DND-41 (cell line): Measurements from ENCODE around the gene TNFRSF19.

ENCODE experiments used
- ATAC-seq: fragments of 200-7000 bp; cut with Tn5 transposase; 3 replicates; pipeline ENCODE4 v1.9.1; 2021; ENCODE audit warnings: low read depth; ENCODE audit not compliant: insufficient read depth
- DNase-seq: peaks from one replicate; pipeline ENCODE4 v3.0.0-alpha.2; 2020
- H2AFZ ChIP-seq: 2 replicates; pipeline ENCODE4 v1.6.0; 2012; ENCODE audit warnings: low read depth, low read length
- H3K27ac ChIP-seq: 2 replicates; pipeline ENCODE4 v1.5.1; 2012; ENCODE audit warnings: low read length, inconsistent platforms
- H3K27me3 ChIP-seq: fragments of 200-600 bp; sonication (generic); 2 replicates; pipeline ENCODE4 v1.6.0; 2012; ENCODE audit warnings: low read length, mild to moderate bottlenecking, inconsistent platforms; ENCODE audit not compliant: insufficient read depth, poor library complexity
- H3K36me3 ChIP-seq: 2 replicates; pipeline ENCODE4 v1.5.1; 2012; ENCODE audit warnings: low read length, inconsistent platforms; ENCODE audit not compliant: insufficient read depth
- H3K4me1 ChIP-seq: 2 replicates; pipeline ENCODE4 v1.5.1; 2012; ENCODE audit warnings: mild to moderate bottlenecking, low read length; ENCODE audit not compliant: insufficient read depth
- H3K4me2 ChIP-seq: 2 replicates; pipeline ENCODE4 v1.6.0; 2012; ENCODE audit warnings: mild to moderate bottlenecking, moderate library complexity, low read length, inconsistent platforms; ENCODE audit not compliant: insufficient read depth
- H3K4me3 ChIP-seq, 2 experiments: fragments of 200-600 bp in 1 of 2; shearing (Covaris generic) in 1 of 2; 2 replicates each; pipeline ENCODE4 v1.5.1; 2012 to 2016; ENCODE audit warnings: inconsistent platforms in 2 of 2, low read length in 2 of 2, mild to moderate bottlenecking in 2 of 2, low read depth in 1 of 2, moderate library complexity in 1 of 2
- H3K79me2 ChIP-seq: 2 replicates; pipeline ENCODE4 v1.6.0; 2012; ENCODE audit warnings: low read length, inconsistent platforms; ENCODE audit not compliant: insufficient read depth
- H3K9ac ChIP-seq: 2 replicates; pipeline ENCODE4 v1.6.0; 2012; ENCODE audit warnings: low read depth, mild to moderate bottlenecking, inconsistent platforms, low read length, moderate library complexity
- H3K9me3 ChIP-seq: 2 replicates; pipeline ENCODE4 v1.5.1; 2012; ENCODE audit warnings: low read length, moderate library complexity, mild to moderate bottlenecking, inconsistent platforms; ENCODE audit not compliant: insufficient read depth, severe bottlenecking
- H4K20me1 ChIP-seq: 2 replicates; pipeline ENCODE4 v1.6.0; 2012; ENCODE audit warnings: low read length; ENCODE audit not compliant: insufficient read depth
- CTCF ChIP-seq: IDR thresholded peaks from 2 replicates; pipeline ENCODE4 v1.5.1; 2012; ENCODE audit warnings: borderline replicate concordance, low read length, moderate library complexity, mild to moderate bottlenecking; ENCODE audit not compliant: poor library complexity, severe bottlenecking; ENCODE audit errors: extremely low read depth
- EZH2 ChIP-seq: IDR thresholded peaks from 3 replicates; pipeline ENCODE4 v1.6.1; 2012; ENCODE audit warnings: borderline replicate concordance, low read depth, mild to moderate bottlenecking, moderate library complexity, low read length, inconsistent platforms; ENCODE audit not compliant: severe bottlenecking

Gene TNFRSF19

DNA sequence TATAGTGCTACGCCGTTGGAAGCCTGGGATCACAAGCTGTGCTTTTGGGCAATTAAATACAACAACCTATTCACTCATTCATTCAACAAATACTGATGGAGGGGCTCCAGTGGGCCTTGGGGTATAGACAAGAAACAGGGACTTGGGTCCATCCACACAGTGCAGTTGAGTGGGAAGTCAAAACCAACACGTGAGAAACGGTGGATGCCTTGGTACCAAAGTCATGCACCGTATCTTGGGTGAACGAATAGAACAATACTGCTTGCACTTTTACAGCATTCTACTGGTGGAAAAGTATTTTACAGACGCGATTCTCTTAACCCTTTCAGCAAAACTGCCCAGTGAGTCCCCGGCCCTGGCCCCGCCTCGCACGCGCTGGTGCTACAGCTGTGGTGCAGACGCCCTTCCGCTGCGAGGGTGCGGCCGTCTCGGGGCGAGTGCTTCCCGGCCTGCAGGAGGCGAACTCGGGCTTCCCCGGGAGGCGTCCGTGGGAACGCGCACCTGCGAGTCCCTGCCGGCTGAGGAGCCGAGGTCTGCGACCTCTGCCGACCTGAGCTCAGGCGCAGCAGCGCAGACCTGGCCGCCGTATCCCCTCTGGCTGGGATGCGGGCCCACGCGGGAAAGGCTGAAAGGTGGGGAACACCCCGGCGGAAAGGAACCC, 8.3 kb downstream of the TNFRSF19 start:
- Histone ChIP-seq H3K4me1 (no peaks in the 10 kb centered on the region), H3K27me3 (no peaks in the 10 kb centered on the region), H3K4me3 (no peak overlapping the region), H2AFZ (no peak overlapping the region), H3K4me2 (no peak overlapping the region), H3K9ac (no peak overlapping the region), H3K27ac (no peak overlapping the region), H4K20me1 (no peaks in the 10 kb centered on the region), H3K79me2 (no peaks in the 10 kb centered on the region), H3K36me3 (no peaks in the 10 kb centered on the region), H3K9me3 (no peaks in the 10 kb centered on the region)
- ATAC-seq (no peak), DNase-seq (no peak)
- TF ChIP-seq CTCF: no peak
- no peak for TF ChIP-seq EZH2

- no peak overlapping the region for H3K4me3 ChIP-seq
- H3K27me3 ChIP-seq: no peaks in the 10 kb centered on the region
- no peaks in the 10 kb centered on the region for H4K20me1 ChIP-seq
- H3K9ac ChIP-seq: no peak overlapping the region
- TF ChIP-seq EZH2 (no peak), CTCF (no peak)
- no peak overlapping the region for H3K27ac ChIP-seq
- no peaks in the 10 kb centered on the region for H3K79me2 ChIP-seq
- no peak overlapping the region for H2AFZ ChIP-seq
- H3K4me2 ChIP-seq: no peak overlapping the region
- H3K4me1 ChIP-seq: no peaks in the 10 kb centered on the region
- DNase-seq: no peak
- no peak for ATAC-seq
- no peaks in the 10 kb centered on the region for H3K36me3 ChIP-seq
- no peaks in the 10 kb centered on the region for H3K9me3 ChIP-seq
Measured at GRCh38 chr13:23579072-23579895, 9.1 kb downstream of the TNFRSF19 start.

- Histone ChIP-seq H3K27me3 (no peaks in the 10 kb centered on the region), H3K79me2 (no peaks in the 10 kb centered on the region), H4K20me1 (no peaks in the 10 kb centered on the region), H3K4me2 (no peak overlapping the region), H3K9ac (no peak overlapping the region), H3K4me3 (no peak overlapping the region), H3K27ac (no peak overlapping the region), H2AFZ (no peak overlapping the region), H3K36me3 (no peaks in the 10 kb centered on the region), H3K9me3 (no peaks in the 10 kb centered on the region), H3K4me1 (no peaks in the 10 kb centered on the region)
- DNase-seq: no peak
- ATAC-seq: no peak
- TF ChIP-seq CTCF (no peak), EZH2 (no peak)
Measured at GRCh38 chr13:23579896-23580683, 9.9 kb downstream of the TNFRSF19 start.
